Chondrocyte (in vitro differentiated cells): ENCODE data around the gene TMEM205. TPM values are rescaled to one million over a fixed set of nuclear protein-coding genes. Genes with fewer than 3 reads are reported as not detected.

ENCODE experiments used
- DNase-seq: peaks from one replicate; pipeline ENCODE4 v3.0.0; 2021; ENCODE audit warnings: mixed read lengths, low spot score
- H3K27ac Mint-ChIP-seq: one replicate; pipeline ENCODE4 v1.8.0; 2021; ENCODE audit warnings: mild to moderate bottlenecking, moderate library complexity, mixed read lengths; ENCODE audit not compliant: unreplicated experiment
- H3K27me3 Mint-ChIP-seq: 2 replicates; pipeline ENCODE4 v1.8.0; 2021; ENCODE audit warnings: low read depth, mixed read lengths
- H3K36me3 Mint-ChIP-seq: 2 replicates; pipeline ENCODE4 v1.8.0; 2021; ENCODE audit warnings: low read depth, mixed read lengths
- H3K4me1 Mint-ChIP-seq: 2 replicates; pipeline ENCODE4 v1.8.0; 2021; ENCODE audit warnings: low read depth, mild to moderate bottlenecking, mixed read lengths
- H3K4me3 Mint-ChIP-seq: one replicate; pipeline ENCODE4 v1.8.0; 2021; ENCODE audit warnings: mild to moderate bottlenecking, moderate library complexity, mixed read lengths; ENCODE audit not compliant: unreplicated experiment
- H3K9me3 Mint-ChIP-seq: 2 replicates; pipeline ENCODE4 v1.8.0; 2021; ENCODE audit warnings: low read depth, mixed read lengths
- CTCF ChIP-seq: fragments of 200-600 bp; sonication (generic); IDR thresholded peaks from 2 replicates; pipeline ENCODE4 v1.5.0; 2021; ENCODE audit warnings: antibody characterized with exemption, mild to moderate bottlenecking, moderate library complexity
- total RNA-seq: library from RNA; stranded (reverse); gene quantifications from 3 replicates; pipeline ENCODE4 v1.2.1, GENCODE V29; 2021

Gene TMEM205
- total RNA-seq, 1 donor from 2014 or later = 39.2 TPM

GRCh38 chr19:11306337-11306736, 39.7 kb downstream of the TMEM205 start:
- Mint-ChIP-seq H3K4me1 (no peaks in the 10 kb centered on the region), H3K36me3 (no peaks in the 10 kb centered on the region), H3K9me3 (no peaks in the 10 kb centered on the region), H3K4me3 (no peak overlapping the region), H3K27me3 (peaks cover 7% of the 10 kb centered on the region), H3K27ac (no peak overlapping the region)
- DNase-seq = no peak
- no peak for TF ChIP-seq CTCF

- no peak for DNase-seq
- H3K4me3 Mint-ChIP-seq = no peak overlapping the region
- no peaks in the 10 kb centered on the region for H3K9me3 Mint-ChIP-seq
- H3K36me3 Mint-ChIP-seq = no peaks in the 10 kb centered on the region
- TF ChIP-seq CTCF = no peak
- H3K27me3 Mint-ChIP-seq = peaks cover 12% of the 10 kb centered on the region
- H3K4me1 Mint-ChIP-seq = no peaks in the 10 kb centered on the region
- H3K27ac Mint-ChIP-seq = no peak overlapping the region
Observed at GRCh38 chr19:11304936-11305335, 41.1 kb downstream of the TMEM205 start.

GRCh38 chr19:11300811-11301120, 45.3 kb downstream of the TMEM205 start:
- peaks cover 2% of the 10 kb centered on the region for H3K4me1 Mint-ChIP-seq
- H3K9me3 Mint-ChIP-seq = no peaks in the 10 kb centered on the region
- TF ChIP-seq CTCF = no peak
- no peak overlapping the region for H3K4me3 Mint-ChIP-seq
- DNase-seq = no peak
- H3K27ac Mint-ChIP-seq = no peak overlapping the region
- peaks cover 10% of the 10 kb centered on the region for H3K27me3 Mint-ChIP-seq
- H3K36me3 Mint-ChIP-seq = no peaks in the 10 kb centered on the region

GRCh38 chr19:11299946-11300810, 45.9 kb downstream of the TMEM205 start:
- no peak for DNase-seq
- no peak overlapping the region for H3K4me3 Mint-ChIP-seq
- no peak overlapping the region for H3K27ac Mint-ChIP-seq
- no peaks in the 10 kb centered on the region for H3K9me3 Mint-ChIP-seq
- no peak for TF ChIP-seq CTCF
- peaks cover 8% of the 10 kb centered on the region for H3K27me3 Mint-ChIP-seq
- H3K36me3 Mint-ChIP-seq = no peaks in the 10 kb centered on the region
- H3K4me1 Mint-ChIP-seq = peaks cover 2% of the 10 kb centered on the region

GRCh38 chr19:11296264-11296663, 49.8 kb downstream of the TMEM205 start:
- H3K4me3 Mint-ChIP-seq = no peak overlapping the region
- no peak overlapping the region for H3K27ac Mint-ChIP-seq
- no peak for TF ChIP-seq CTCF
- DNase-seq = no peak
- no peaks in the 10 kb centered on the region for H3K9me3 Mint-ChIP-seq
- H3K36me3 Mint-ChIP-seq = no peaks in the 10 kb centered on the region
- peaks cover 12% of the 10 kb centered on the region for H3K4me1 Mint-ChIP-seq
- H3K27me3 Mint-ChIP-seq = peaks cover 5% of the 10 kb centered on the region
